WTC11 (cell line): ENCODE measurements around the gene CRYBB1. TPM values are rescaled to one million over a fixed set of nuclear protein-coding genes. Genes with fewer than 3 reads are reported as not detected.

Source experiments
- ATAC-seq: fragments of 200-7000 bp; cut with Tn5 transposase; 2 replicates; pipeline ENCODE4 v1.10.0; 2021; ENCODE audit warnings: mild to moderate bottlenecking, moderate library complexity
- CTCF ChIA-PET: fragments of 300-600 bp; sonication (Branson Sonifier 250); formaldehyde crosslinking; loops from one replicate; lab custom pipeline; 2021; ENCODE audit warnings: antibody characterized with exemption; lab: Charles Lee
- POLR2A ChIA-PET: fragments of 350-600 bp; sonication (Branson Sonifier 250); formaldehyde crosslinking; loops from one replicate; lab custom pipeline; 2021; ENCODE audit warnings: antibody characterized with exemption; lab: Charles Lee
- DNase-seq: peaks from one replicate; pipeline ENCODE4 v3.0.0; 2021; ENCODE audit warnings: low spot score
- H3K27ac Mint-ChIP-seq: 2 replicates; pipeline ENCODE4 v1.8.0; 2021; ENCODE audit warnings: mixed read lengths
- H3K27me3 Mint-ChIP-seq: 2 replicates; pipeline ENCODE4 v1.8.0; 2021; ENCODE audit warnings: low read depth, mild to moderate bottlenecking, moderate library complexity, mixed read lengths
- H3K36me3 Mint-ChIP-seq: 2 replicates; pipeline ENCODE4 v1.8.0; 2021; ENCODE audit warnings: mixed read lengths
- H3K4me1 Mint-ChIP-seq: 2 replicates; pipeline ENCODE4 v1.8.0; 2022; ENCODE audit warnings: mixed read lengths
- H3K4me3 Mint-ChIP-seq: 2 replicates; pipeline ENCODE4 v1.8.0; 2021; ENCODE audit warnings: mild to moderate bottlenecking, moderate library complexity, mixed read lengths
- H3K9me3 Mint-ChIP-seq: 2 replicates; pipeline ENCODE4 v1.8.0; 2021; ENCODE audit warnings: mixed read lengths
- CBFB ChIP-seq: sonication (generic); formaldehyde crosslinking; IDR thresholded peaks from 2 replicates; pipeline ENCODE4 v1.8.1; 2022; ENCODE audit warnings: mild to moderate bottlenecking, low read depth, missing genetic modification reagents
- CREB1 ChIP-seq: sonication (generic); formaldehyde crosslinking; IDR thresholded peaks from 2 replicates; pipeline ENCODE4 v1.8.0; 2023; ENCODE audit warnings: mild to moderate bottlenecking, missing genetic modification reagents
- NFE2L1 ChIP-seq: sonication (generic); formaldehyde crosslinking; IDR thresholded peaks from 2 replicates; pipeline ENCODE4 v1.8.1; 2023; ENCODE audit warnings: missing genetic modification reagents
- NFYB ChIP-seq: sonication (generic); formaldehyde crosslinking; conservative IDR thresholded peaks from 2 replicates; pipeline ENCODE4 v1.8.0; 2022; ENCODE audit warnings: low read depth, missing genetic modification reagents
- TEAD1 ChIP-seq: sonication (generic); formaldehyde crosslinking; IDR thresholded peaks from 2 replicates; pipeline ENCODE4 v1.8.0; 2022; ENCODE audit warnings: mild to moderate bottlenecking, missing genetic modification reagents
- ZNF416 ChIP-seq: fragments of 250-450 bp; sonication (Bioruptor Pico); IDR thresholded peaks from 2 replicates; pipeline ENCODE4 v1.9.0; 2021; ENCODE audit warnings: mild to moderate bottlenecking, inconsistent platforms
- total RNA-seq: library from RNA; stranded (reverse); gene quantifications from 3 replicates; pipeline ENCODE4 v1.2.3, GENCODE V29; 2021
- TF ChIP-seq, protein P1 (sequence below): sonication (generic); formaldehyde crosslinking; IDR thresholded peaks from 2 replicates; pipeline ENCODE4 v1.8.1; 2022; ENCODE audit warnings: missing genetic modification reagents, borderline replicate concordance
- TF ChIP-seq, protein P2 (sequence below): sonication (generic); formaldehyde crosslinking; IDR thresholded peaks from 2 replicates; pipeline ENCODE4 v1.8.1; 2023; ENCODE audit warnings: mild to moderate bottlenecking, missing genetic modification reagents, borderline replicate concordance
- TF ChIP-seq, protein P3 (sequence below): sonication (generic); formaldehyde crosslinking; conservative IDR thresholded peaks from 2 replicates; pipeline ENCODE4 v1.8.1; 2022; ENCODE audit warnings: mild to moderate bottlenecking, missing genetic modification reagents
- TF ChIP-seq, protein P4 (sequence below): sonication (generic); formaldehyde crosslinking; IDR thresholded peaks from 2 replicates; pipeline ENCODE4 v1.8.1; 2023; ENCODE audit warnings: mild to moderate bottlenecking, missing genetic modification reagents
- TF ChIP-seq, protein P5 (sequence below): sonication (generic); formaldehyde crosslinking; IDR thresholded peaks from 2 replicates; pipeline ENCODE4 v1.8.1; 2023; ENCODE audit warnings: mild to moderate bottlenecking, missing genetic modification reagents, moderate library complexity
- TF ChIP-seq, protein P6 (sequence below): sonication (generic); formaldehyde crosslinking; conservative IDR thresholded peaks from 2 replicates; pipeline ENCODE4 v1.8.1; 2023; ENCODE audit warnings: mild to moderate bottlenecking, low read depth, missing genetic modification reagents, moderate library complexity
- TF ChIP-seq, protein P7 (sequence below): sonication (generic); formaldehyde crosslinking; IDR thresholded peaks from 2 replicates; pipeline ENCODE4 v1.8.0; 2022; ENCODE audit warnings: mild to moderate bottlenecking, missing genetic modification reagents
- TF ChIP-seq, protein P8 (sequence below): sonication (generic); formaldehyde crosslinking; IDR thresholded peaks from 2 replicates; pipeline ENCODE4 v1.8.0; 2022; ENCODE audit warnings: mild to moderate bottlenecking, missing genetic modification reagents
- TF ChIP-seq, protein P9 (sequence below): sonication (generic); formaldehyde crosslinking; IDR thresholded peaks from 2 replicates; pipeline ENCODE4 v1.8.0; 2023; ENCODE audit warnings: missing genetic modification reagents
- TF ChIP-seq, protein P10 (sequence below): sonication (generic); formaldehyde crosslinking; IDR thresholded peaks from 2 replicates; pipeline ENCODE4 v1.8.1; 2023; ENCODE audit warnings: mild to moderate bottlenecking, missing genetic modification reagents, moderate library complexity
- TF ChIP-seq, protein P11 (sequence below): fragments of 250-450 bp; sonication (Bioruptor Pico); IDR thresholded peaks from 2 replicates; pipeline ENCODE4 v1.9.0; 2021; ENCODE audit warnings: mild to moderate bottlenecking

The CRYBB1 gene
- total RNA-seq, 1 experiment from 2014 or later = 4.0 TPM

DNA sequence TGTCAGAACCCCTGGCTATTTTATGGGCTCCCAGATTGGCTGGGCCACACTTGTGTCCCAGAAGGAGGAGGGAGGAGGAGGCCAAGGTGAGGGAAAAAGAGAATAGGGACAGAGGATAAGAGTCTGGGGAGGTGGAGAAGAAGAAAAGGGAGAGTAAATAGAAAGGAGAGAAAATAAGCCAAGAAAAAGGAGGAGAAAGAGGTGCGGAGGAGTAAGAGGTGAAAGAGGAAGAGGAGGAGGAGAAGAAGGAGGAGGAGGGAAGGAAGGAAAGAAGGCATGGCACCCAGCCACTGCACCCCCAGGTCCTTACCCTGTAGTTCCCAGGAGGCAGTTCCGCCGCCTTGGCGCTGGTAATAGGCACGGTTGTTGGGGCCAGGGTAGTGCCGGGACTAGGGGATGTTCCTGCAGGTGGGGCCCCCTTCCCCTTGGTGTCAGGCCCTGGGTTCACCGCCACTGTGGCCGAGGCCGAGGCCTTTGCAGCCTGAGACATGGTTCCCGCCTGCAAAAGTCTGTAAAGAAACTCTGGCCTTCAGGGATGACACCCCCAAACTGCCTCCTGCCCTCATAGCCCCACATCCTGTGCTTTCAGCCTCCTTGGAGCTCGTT is 1.9 kb downstream of the CRYBB1 start:
- Mint-ChIP-seq H3K4me1 (peaks cover 69% of the 10 kb centered on the region), H3K9me3 (no peaks in the 10 kb centered on the region), H3K4me3 (no peak overlapping the region), H3K36me3 (no peaks in the 10 kb centered on the region), H3K27me3 (peaks cover 57% of the 10 kb centered on the region), H3K27ac (no peak overlapping the region)
- no peak for TF ChIP-seq CREB1 (CRISPR knock-in tag)
- TF ChIP-seq, protein P1, sequence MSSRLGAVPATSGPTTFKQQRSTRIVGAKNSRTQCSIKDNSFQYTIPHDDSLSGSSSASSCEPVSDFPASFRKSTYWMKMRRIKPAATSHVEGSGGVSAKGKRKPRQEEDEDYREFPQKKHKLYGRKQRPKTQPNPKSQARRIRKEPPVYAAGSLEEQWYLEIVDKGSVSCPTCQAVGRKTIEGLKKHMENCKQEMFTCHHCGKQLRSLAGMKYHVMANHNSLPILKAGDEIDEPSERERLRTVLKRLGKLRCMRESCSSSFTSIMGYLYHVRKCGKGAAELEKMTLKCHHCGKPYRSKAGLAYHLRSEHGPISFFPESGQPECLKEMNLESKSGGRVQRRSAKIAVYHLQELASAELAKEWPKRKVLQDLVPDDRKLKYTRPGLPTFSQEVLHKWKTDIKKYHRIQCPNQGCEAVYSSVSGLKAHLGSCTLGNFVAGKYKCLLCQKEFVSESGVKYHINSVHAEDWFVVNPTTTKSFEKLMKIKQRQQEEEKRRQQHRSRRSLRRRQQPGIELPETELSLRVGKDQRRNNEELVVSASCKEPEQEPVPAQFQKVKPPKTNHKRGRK (CRISPR knock-in tag) = peak; percentile 87; the same call in 1 of the 2 replicates
- ATAC-seq = no peak; the same call in 1 of the 2 replicates
- ChIA-PET CTCF (interaction anchor here (0.9 kb wide), 1 partner anchor 8 kb away, joined by 3 read pairs; no protein-coding TSS in a partner anchor), POLR2A (interaction anchor here (1.1 kb wide), 1 partner anchor 8 kb away, joined by 3 read pairs; no protein-coding TSS in a partner anchor)
- DNase-seq = no peak

DNA sequence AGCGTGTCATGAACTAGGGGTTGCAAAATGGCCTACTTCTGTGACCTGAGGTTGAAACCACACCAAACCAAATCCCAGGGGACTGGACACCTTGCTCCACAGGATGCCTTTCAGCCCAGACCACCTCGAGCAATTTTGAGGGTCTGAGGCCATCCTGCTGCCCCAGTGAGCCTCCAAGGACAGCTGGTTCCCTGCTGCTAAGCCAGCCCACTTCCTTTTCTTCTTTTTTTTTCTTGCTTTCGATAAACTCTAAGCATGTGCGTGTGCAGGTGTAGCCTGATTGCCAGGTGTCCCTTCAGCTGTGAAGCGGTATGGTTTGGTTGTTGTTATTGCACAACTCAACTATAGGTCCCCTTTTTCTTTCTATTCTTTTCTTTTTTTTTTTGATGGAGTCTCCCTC is 2.7 kb downstream of the CRYBB1 start:
- ChIA-PET POLR2A (no interaction called here), CTCF (no interaction called here)
- H3K4me3 Mint-ChIP-seq = no peak overlapping the region; the same call in 1 of the 2 replicates
- ATAC-seq (no peak), DNase-seq (no peak)
- no peaks in the 10 kb centered on the region for H3K9me3 Mint-ChIP-seq
- no peaks in the 10 kb centered on the region for H3K36me3 Mint-ChIP-seq
- peaks cover 63% of the 10 kb centered on the region for H3K27me3 Mint-ChIP-seq
- H3K27ac Mint-ChIP-seq = no peak overlapping the region
- TF ChIP-seq, protein P2, sequence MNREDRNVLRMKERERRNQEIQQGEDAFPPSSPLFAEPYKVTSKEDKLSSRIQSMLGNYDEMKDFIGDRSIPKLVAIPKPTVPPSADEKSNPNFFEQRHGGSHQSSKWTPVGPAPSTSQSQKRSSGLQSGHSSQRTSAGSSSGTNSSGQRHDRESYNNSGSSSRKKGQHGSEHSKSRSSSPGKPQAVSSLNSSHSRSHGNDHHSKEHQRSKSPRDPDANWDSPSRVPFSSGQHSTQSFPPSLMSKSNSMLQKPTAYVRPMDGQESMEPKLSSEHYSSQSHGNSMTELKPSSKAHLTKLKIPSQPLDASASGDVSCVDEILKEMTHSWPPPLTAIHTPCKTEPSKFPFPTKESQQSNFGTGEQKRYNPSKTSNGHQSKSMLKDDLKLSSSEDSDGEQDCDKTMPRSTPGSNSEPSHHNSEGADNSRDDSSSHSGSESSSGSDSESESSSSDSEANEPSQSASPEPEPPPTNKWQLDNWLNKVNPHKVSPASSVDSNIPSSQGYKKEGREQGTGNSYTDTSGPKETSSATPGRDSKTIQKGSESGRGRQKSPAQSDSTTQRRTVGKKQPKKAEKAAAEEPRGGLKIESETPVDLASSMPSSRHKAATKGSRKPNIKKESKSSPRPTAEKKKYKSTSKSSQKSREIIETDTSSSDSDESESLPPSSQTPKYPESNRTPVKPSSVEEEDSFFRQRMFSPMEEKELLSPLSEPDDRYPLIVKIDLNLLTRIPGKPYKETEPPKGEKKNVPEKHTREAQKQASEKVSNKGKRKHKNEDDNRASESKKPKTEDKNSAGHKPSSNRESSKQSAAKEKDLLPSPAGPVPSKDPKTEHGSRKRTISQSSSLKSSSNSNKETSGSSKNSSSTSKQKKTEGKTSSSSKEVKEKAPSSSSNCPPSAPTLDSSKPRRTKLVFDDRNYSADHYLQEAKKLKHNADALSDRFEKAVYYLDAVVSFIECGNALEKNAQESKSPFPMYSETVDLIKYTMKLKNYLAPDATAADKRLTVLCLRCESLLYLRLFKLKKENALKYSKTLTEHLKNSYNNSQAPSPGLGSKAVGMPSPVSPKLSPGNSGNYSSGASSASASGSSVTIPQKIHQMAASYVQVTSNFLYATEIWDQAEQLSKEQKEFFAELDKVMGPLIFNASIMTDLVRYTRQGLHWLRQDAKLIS (CRISPR knock-in tag) = no peak
- no peak for TF ChIP-seq TEAD1 (CRISPR knock-in tag)
- no peak for TF ChIP-seq NFYB
- TF ChIP-seq, protein P3, sequence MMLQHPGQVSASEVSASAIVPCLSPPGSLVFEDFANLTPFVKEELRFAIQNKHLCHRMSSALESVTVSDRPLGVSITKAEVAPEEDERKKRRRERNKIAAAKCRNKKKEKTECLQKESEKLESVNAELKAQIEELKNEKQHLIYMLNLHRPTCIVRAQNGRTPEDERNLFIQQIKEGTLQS (CRISPR knock-in tag) = no peak
- TF ChIP-seq, protein P4, sequence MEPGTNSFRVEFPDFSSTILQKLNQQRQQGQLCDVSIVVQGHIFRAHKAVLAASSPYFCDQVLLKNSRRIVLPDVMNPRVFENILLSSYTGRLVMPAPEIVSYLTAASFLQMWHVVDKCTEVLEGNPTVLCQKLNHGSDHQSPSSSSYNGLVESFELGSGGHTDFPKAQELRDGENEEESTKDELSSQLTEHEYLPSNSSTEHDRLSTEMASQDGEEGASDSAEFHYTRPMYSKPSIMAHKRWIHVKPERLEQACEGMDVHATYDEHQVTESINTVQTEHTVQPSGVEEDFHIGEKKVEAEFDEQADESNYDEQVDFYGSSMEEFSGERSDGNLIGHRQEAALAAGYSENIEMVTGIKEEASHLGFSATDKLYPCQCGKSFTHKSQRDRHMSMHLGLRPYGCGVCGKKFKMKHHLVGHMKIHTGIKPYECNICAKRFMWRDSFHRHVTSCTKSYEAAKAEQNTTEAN (CRISPR knock-in tag) = no peak
- TF ChIP-seq, protein P5, sequence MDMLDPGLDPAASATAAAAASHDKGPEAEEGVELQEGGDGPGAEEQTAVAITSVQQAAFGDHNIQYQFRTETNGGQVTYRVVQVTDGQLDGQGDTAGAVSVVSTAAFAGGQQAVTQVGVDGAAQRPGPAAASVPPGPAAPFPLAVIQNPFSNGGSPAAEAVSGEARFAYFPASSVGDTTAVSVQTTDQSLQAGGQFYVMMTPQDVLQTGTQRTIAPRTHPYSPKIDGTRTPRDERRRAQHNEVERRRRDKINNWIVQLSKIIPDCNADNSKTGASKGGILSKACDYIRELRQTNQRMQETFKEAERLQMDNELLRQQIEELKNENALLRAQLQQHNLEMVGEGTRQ (CRISPR knock-in tag) = no peak
- TF ChIP-seq, protein P6, sequence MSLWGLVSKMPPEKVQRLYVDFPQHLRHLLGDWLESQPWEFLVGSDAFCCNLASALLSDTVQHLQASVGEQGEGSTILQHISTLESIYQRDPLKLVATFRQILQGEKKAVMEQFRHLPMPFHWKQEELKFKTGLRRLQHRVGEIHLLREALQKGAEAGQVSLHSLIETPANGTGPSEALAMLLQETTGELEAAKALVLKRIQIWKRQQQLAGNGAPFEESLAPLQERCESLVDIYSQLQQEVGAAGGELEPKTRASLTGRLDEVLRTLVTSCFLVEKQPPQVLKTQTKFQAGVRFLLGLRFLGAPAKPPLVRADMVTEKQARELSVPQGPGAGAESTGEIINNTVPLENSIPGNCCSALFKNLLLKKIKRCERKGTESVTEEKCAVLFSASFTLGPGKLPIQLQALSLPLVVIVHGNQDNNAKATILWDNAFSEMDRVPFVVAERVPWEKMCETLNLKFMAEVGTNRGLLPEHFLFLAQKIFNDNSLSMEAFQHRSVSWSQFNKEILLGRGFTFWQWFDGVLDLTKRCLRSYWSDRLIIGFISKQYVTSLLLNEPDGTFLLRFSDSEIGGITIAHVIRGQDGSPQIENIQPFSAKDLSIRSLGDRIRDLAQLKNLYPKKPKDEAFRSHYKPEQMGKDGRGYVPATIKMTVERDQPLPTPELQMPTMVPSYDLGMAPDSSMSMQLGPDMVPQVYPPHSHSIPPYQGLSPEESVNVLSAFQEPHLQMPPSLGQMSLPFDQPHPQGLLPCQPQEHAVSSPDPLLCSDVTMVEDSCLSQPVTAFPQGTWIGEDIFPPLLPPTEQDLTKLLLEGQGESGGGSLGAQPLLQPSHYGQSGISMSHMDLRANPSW = no peak
- TF ChIP-seq, protein P7, sequence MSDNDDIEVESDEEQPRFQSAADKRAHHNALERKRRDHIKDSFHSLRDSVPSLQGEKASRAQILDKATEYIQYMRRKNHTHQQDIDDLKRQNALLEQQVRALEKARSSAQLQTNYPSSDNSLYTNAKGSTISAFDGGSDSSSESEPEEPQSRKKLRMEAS = no peak
- TF ChIP-seq CBFB (CRISPR knock-in tag) = no peak
- TF ChIP-seq NFE2L1 (CRISPR knock-in tag) = no peak
- TF ChIP-seq, protein P8, sequence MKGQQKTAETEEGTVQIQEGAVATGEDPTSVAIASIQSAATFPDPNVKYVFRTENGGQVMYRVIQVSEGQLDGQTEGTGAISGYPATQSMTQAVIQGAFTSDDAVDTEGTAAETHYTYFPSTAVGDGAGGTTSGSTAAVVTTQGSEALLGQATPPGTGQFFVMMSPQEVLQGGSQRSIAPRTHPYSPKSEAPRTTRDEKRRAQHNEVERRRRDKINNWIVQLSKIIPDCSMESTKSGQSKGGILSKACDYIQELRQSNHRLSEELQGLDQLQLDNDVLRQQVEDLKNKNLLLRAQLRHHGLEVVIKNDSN (CRISPR knock-in tag) = no peak
- no peak for TF ChIP-seq ZNF416 (CRISPR knock-in tag)
- TF ChIP-seq, protein P9, sequence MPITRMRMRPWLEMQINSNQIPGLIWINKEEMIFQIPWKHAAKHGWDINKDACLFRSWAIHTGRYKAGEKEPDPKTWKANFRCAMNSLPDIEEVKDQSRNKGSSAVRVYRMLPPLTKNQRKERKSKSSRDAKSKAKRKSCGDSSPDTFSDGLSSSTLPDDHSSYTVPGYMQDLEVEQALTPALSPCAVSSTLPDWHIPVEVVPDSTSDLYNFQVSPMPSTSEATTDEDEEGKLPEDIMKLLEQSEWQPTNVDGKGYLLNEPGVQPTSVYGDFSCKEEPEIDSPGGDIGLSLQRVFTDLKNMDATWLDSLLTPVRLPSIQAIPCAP (CRISPR knock-in tag) = no peak
- TF ChIP-seq, protein P10, sequence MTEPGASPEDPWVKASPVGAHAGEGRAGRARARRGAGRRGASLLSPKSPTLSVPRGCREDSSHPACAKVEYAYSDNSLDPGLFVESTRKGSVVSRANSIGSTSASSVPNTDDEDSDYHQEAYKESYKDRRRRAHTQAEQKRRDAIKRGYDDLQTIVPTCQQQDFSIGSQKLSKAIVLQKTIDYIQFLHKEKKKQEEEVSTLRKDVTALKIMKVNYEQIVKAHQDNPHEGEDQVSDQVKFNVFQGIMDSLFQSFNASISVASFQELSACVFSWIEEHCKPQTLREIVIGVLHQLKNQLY (CRISPR knock-in tag) = no peak
- TF ChIP-seq, protein P11, sequence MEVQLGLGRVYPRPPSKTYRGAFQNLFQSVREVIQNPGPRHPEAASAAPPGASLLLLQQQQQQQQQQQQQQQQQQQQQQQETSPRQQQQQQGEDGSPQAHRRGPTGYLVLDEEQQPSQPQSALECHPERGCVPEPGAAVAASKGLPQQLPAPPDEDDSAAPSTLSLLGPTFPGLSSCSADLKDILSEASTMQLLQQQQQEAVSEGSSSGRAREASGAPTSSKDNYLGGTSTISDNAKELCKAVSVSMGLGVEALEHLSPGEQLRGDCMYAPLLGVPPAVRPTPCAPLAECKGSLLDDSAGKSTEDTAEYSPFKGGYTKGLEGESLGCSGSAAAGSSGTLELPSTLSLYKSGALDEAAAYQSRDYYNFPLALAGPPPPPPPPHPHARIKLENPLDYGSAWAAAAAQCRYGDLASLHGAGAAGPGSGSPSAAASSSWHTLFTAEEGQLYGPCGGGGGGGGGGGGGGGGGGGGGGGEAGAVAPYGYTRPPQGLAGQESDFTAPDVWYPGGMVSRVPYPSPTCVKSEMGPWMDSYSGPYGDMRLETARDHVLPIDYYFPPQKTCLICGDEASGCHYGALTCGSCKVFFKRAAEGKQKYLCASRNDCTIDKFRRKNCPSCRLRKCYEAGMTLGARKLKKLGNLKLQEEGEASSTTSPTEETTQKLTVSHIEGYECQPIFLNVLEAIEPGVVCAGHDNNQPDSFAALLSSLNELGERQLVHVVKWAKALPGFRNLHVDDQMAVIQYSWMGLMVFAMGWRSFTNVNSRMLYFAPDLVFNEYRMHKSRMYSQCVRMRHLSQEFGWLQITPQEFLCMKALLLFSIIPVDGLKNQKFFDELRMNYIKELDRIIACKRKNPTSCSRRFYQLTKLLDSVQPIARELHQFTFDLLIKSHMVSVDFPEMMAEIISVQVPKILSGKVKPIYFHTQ (CRISPR knock-in tag) = no peak
- H3K4me1 Mint-ChIP-seq = peaks cover 71% of the 10 kb centered on the region
